HG03457 (cell line): ENCODE results near the gene MMP14.
"Not testable (repeated sequence)": the region's sequence is repeated elsewhere in the genome, so short reads cannot be mapped to it uniquely, and the experiment has no call there.

Source experiments
- ATAC-seq: cut with Tn5 transposase; IDR thresholded peaks from one replicate; pipeline ENCODE4 v1.9.1; 2021; ENCODE audit warnings: moderate number of reproducible peaks; ENCODE audit not compliant: unreplicated experiment

Gene MMP14

GRCh38 chr14:22856428-22856827 is 20.0 kb downstream of the MMP14 start:
- no peak for ATAC-seq

DNA sequence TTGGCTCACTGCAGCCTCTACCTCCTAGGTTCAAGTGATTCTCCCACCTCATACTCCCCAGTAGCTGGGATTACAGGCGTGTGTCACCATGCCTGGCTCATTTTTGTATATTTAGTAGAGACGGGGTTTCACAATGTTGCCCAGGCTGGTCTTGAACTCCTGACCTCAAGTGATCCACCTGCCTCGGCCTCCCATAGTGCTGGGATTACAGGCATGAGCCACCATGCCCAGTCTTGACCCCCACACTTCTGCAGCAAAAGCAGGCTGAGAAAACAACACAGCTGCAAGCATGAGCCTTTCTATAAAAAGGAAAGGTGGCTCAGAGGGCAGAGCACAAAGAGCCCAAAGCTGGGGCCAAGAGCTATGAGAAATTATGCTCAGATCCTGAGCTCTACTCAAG is 24.0 kb downstream of the MMP14 start:
- ATAC-seq: not testable (repeated sequence)

DNA sequence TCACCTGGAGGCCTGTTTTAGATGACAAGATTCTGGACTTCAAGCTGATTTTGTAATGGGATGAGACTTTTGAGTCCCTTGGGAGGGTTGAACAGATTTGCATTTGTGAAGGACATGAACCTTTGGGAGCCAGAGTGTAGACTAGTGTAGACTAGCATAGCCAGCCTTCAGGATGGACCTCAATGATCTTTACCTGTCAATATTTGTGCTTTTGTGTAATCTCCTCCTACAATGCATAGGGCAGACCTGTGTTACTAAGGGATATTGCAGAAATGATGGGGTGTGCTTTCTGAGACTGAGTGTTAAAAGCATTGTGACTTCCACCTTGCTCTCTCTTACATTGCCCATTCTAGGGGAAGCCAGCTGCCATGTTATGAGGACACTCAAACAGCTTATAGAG is 25.3 kb downstream of the MMP14 start:
- no peak for ATAC-seq

GRCh38 chr14:22864979-22865378 is 28.6 kb downstream of the MMP14 start:
- ATAC-seq: no peak

GRCh38 chr14:22865424-22866405 is 29.3 kb downstream of the MMP14 start:
- ATAC-seq: no peak

DNA sequence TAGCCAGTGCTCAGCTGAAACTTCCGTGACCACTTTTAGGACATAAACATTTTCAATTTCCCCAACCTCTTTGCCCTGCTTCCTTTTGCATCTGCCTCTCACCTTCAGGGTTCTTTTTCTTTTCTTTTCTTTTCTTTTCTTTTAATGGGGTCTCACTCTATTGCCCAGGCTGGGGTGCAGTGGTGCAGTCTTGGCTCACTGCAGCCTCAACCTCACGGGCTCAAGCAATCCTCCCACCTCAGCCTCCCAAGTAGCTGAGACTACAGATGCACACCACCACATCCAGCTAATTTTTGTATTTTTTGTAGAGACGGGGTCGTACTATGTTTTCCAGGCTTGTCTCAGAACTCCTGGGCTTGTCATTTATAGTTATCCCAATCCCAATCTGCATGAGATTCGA is 30.5 kb downstream of the MMP14 start:
- ATAC-seq: no peak

DNA sequence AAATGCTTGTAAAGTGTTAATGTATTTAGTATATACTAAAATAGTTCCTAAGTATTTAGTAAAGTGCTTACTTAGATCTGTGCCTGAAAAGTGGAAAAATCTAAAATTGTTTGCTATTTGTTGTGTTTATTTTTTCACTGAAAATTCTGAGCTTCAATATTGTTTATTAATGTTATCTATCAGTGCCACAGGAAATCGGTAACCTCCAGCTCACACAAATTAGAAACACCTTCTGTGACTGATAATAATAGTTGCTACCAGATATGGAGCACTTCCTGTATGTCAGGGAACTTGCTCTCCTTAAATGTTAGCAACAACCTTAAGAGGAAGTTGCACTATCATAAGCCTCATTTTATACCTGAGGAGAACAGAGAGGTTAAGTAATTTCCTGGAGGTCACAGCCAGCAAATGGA is 34.4 kb downstream of the MMP14 start:
- ATAC-seq: peak; percentile 21

GRCh38 chr14:22871224-22872032 is 35.0 kb downstream of the MMP14 start, which contains the start of gene LRP10:
Gene LRP10 (plus strand): TSS chr14:22871740. CDS start chr14:22872304, 564 bp downstream.
- peak; percentile 64 for ATAC-seq

GRCh38 chr14:22872033-22872832 is 35.8 kb downstream of the MMP14 start:
- ATAC-seq: peak; percentile 5

DNA sequence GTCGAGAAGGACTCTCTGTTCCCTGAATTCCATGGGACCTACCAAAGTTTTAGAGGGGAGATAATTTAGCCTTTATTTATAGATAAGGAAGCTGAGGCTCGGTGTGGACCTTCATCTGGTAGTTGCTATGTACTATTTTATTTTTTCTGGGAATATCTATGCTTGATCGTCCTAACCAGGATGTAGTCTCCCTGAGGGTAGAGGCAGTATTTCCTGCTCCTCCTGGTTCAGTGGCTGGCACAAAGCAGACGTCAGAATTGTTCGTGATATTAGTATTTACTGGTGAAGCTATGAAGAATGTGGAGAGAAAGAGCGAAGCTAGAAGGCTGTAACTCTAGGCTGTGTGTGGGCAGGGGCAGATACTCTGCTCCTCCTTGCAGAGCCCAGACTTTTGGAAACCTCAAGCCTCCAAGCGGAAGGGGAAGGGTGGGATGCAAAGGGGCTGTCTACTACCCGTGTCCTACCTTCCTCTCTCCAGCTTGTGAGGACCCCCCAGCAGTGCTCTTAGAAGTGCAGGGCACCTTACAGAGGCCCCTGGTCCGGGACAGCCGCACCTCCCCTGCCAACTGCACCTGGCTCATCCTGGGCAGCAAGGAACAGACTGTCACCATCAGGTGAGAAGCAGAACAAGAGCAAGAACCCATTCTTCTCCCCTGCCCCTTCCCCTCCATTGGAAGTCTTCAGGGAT is 36.6 kb downstream of the MMP14 start:
- ATAC-seq: no peak

DNA sequence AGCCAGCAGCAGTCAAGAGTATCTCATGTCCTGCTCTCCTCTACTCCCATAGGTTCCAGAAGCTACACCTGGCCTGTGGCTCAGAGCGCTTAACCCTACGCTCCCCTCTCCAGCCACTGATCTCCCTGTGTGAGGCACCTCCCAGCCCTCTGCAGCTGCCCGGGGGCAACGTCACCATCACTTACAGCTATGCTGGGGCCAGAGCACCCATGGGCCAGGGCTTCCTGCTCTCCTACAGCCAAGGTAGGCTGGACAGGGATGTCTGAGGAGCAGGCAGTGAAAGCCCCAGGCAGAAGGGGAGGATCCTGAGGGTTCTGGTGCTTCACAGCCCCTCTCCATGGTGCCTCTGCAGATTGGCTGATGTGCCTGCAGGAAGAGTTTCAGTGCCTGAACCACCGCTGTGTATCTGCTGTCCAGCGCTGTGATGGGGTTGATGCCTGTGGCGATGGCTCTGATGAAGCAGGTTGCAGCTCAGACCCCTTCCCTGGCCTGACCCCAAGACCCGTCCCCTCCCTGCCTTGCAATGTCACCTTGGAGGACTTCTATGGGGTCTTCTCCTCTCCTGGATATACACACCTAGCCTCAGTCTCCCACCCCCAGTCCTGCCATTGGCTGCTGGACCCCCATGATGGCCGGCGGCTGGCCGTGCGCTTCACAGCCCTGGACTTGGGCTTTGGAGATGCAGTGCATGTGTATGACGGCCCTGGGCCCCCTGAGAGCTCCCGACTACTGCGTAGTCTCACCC is 38.8 kb downstream of the MMP14 start:
- no peak for ATAC-seq

GRCh38 chr14:22875748-22876319 is 39.4 kb downstream of the MMP14 start:
- no peak for ATAC-seq

- ATAC-seq: no peak
Measured at GRCh38 chr14:22877000-22877501, 40.7 kb downstream of the MMP14 start.

- no peak for ATAC-seq
Measured at GRCh38 chr14:22878271-22879246, 42.2 kb downstream of the MMP14 start.

GRCh38 chr14:22882064-22882463 is 45.7 kb downstream of the MMP14 start:
- no peak for ATAC-seq

GRCh38 chr14:22882529-22883172 is 46.3 kb downstream of the MMP14 start:
- no peak for ATAC-seq
